Aorta (tissue), 5 donors: ENCODE results near the gene DNAH7. TPM values are rescaled to one million over a fixed set of nuclear protein-coding genes. Genes with fewer than 3 reads are reported as not detected.
A peak's percentile ranks its signal among the peaks of the same experiment; 100 is the strongest.

ENCODE experiments used
- ATAC-seq: fragments of 200-7000 bp; cut with Tn5 transposase; one replicate; pipeline ENCODE4 v1.9.1; 2022; ENCODE audit warnings: moderate library complexity; ENCODE audit not compliant: low FRiP score
- DNase-seq, 2 donors: peaks; one replicate each; pipeline ENCODE4 v3.0.0-alpha.2; 2020
- H3K27ac ChIP-seq, 2 donors: one replicate each; pipeline ENCODE4 v1.5.1; 2013; ENCODE audit warnings: low read length in 2 of 2, mild to moderate bottlenecking in 2 of 2, moderate library complexity in 2 of 2, control low read depth in 1 of 2, inconsistent platforms in 1 of 2, low read depth in 1 of 2
- H3K27me3 ChIP-seq, 2 donors: one replicate each; pipeline ENCODE4 v1.6.1; 2013; ENCODE audit warnings: control low read depth in 1 of 2, low read length in 1 of 2, mild to moderate bottlenecking in 1 of 2, moderate library complexity in 1 of 2; ENCODE audit not compliant: insufficient read depth in 2 of 2, control insufficient read depth in 1 of 2
- H3K36me3 ChIP-seq, 2 donors: one replicate each; pipeline ENCODE4 v1.6.1; 2013; ENCODE audit warnings: control low read depth in 1 of 2, low read length in 1 of 2, mild to moderate bottlenecking in 1 of 2; ENCODE audit not compliant: insufficient read depth in 2 of 2, control insufficient read depth in 1 of 2
- H3K4me1 ChIP-seq, 2 donors: one replicate each; pipeline ENCODE4 v1.6.1; 2013; ENCODE audit warnings: low read length in 2 of 2, control low read depth in 1 of 2, mild to moderate bottlenecking in 1 of 2, moderate library complexity in 1 of 2; ENCODE audit not compliant: insufficient read depth in 2 of 2, control insufficient read depth in 1 of 2
- H3K4me3 ChIP-seq, 2 donors: one replicate each; pipeline ENCODE4 v1.5.1; 2013; ENCODE audit warnings: low read length in 2 of 2, control low read depth in 1 of 2, mild to moderate bottlenecking in 1 of 2
- H3K9me3 ChIP-seq: one replicate; pipeline ENCODE4 v1.6.1; 2013; ENCODE audit warnings: mild to moderate bottlenecking, low read length; ENCODE audit not compliant: control insufficient read depth
- whole genome bisulfite sequencing, 2 donors: extraction: QIAGEN DNeasy Blood & Tissue Kit; methylation state at CpG; one replicate each; pipeline ENCODE4 v1.1.7; 2013; 5-methylcytosine and 5-hydroxymethylcytosine counted together
- intact Hi-C, 2 donors: fragments of 100-400 bp; cut with DNase I; formaldehyde crosslinking; loops; one replicate each; pipeline versions ENCODE4 v1.14.2 to v1.15.0; 2022
- polyA plus RNA-seq, 2 donors: library from polyadenylated mRNA; stranded (reverse); fragments of 200-250 nt; gene quantifications; one replicate each; pipeline ENCODE4 v1.2.3, GENCODE V29; 2013
- total RNA-seq, 2 donors: library from RNA; stranded (reverse); fragmentation: NEBNext Ultra II Directional; extraction: Animal tissue kit (Norgen Biotek cat#: 25700); gene quantifications; one replicate each; pipeline ENCODE4 v1.2.1, GENCODE V29; 2021
- donor health status: healthy with polysubstance abuse.
- donor health status: Bipolar disorder and iron deficiency.
- donor health status: DM: no; HTN: no; CAD: no.
- donor health status: DM: no; HTN: no; CAD: no.
- donor health status: DM: yes; HTN: yes; CAD: no.

The DNAH7 gene
- total and polyA plus RNA-seq, 4 donors, result 0.71 to 2.7 (median 1.5) TPM

DNA sequence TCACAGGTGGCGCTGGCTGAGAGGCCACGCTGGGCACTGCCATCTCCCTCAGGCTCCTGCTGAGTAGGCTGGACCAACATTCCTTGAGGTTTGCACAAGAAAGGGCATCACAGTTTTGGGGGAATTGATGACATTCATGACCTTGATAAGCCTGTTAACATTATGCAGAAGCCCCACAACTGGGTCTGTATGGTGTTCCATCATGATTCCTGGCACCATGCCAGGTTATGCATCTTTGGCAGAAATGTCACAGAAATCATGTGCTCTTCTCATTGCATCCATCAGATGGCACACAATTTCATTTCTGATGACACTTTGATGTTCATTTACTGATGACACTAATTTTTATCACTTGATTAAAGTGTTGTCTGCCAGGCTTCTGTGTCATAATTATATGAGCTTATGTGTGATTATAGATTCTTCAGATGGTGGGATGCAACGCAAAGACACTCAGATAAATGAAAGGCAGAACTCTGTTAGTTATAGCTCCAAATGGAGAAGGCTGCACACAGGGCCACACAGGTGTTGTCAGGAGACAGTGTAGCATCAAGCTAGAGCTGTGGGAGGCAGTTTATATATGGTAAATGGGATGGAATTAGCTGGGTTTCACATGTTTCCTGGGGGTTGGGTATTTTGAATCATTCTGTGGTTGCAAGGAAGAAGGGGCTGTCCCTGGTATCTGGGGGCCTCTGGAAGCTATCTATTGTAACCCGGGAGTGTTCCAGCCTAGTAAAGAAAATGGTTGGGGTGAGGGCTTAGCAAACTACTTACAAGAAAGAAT is 220.3 kb downstream of the DNAH7 start:
- H3K36me3 ChIP-seq, result no peaks in the 10 kb centered on the region
- H3K27ac ChIP-seq, result no peak overlapping the region
- ATAC-seq (peak; percentile 29), DNase-seq (no peak)
- no peak overlapping the region for H3K4me3 ChIP-seq
- H3K9me3 ChIP-seq, result no peaks in the 10 kb centered on the region
- intact Hi-C loops, result no loop called here
- no peaks in the 10 kb centered on the region for H3K4me1 ChIP-seq
- WGBS, 2 donors, result 88 to 89% methylated on average over 4 of the region's 4 CpGs
- H3K27me3 ChIP-seq, result peaks cover 0 to 2% of the 10 kb centered on the region in 2 donors

GRCh38 chr2:195842932-195843331 is 225.7 kb downstream of the DNAH7 start:
- Histone ChIP-seq H3K4me3 (no peak overlapping the region), H3K27ac (no peak overlapping the region), H3K9me3 (no peaks in the 10 kb centered on the region), H3K36me3 (no peaks in the 10 kb centered on the region), H3K4me1 (no peaks in the 10 kb centered on the region), H3K27me3 (peaks cover 0 to 2% of the 10 kb centered on the region in 2 donors)
- ATAC-seq (no peak), DNase-seq (no peak)
- intact Hi-C loops, result no loop called here
- WGBS, 2 donors, result 71 to 74% methylated on average over 3 of the region's 3 CpGs

GRCh38 chr2:195838002-195838401 is 230.6 kb downstream of the DNAH7 start:
- WGBS, 2 donors, result 28 to 44% methylated on average over 1 of the region's 1 CpG
- no peak for DNase-seq

DNA sequence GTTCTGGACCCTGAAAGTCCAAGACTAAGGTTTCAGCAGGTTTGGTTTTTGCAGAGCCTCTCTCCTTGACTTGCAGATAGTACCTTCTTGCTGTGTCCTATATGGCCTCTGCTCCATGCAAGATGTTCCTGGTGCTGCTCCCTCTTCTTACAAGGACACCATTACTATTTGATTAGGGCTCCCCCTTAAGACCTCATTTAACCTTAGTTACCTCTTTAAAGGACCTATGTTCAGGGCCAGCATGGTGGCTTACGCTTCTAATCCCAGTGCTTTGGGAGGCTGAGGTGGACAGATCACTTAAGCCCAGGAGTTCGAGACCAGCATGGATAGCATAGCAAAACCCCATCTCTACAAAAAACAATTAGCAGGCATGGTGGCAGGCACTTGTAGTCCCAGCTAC is 232.6 kb downstream of the DNAH7 start:
- Histone ChIP-seq H3K27me3 (no peaks in the 10 kb centered on the region), H3K4me1 (no peaks in the 10 kb centered on the region), H3K36me3 (no peaks in the 10 kb centered on the region), H3K9me3 (no peaks in the 10 kb centered on the region), H3K27ac (no peak overlapping the region), H3K4me3 (no peak overlapping the region)
- intact Hi-C loops, result no loop called here
- DNase-seq (no peak), ATAC-seq (no peak)
- WGBS, 2 donors, result 94% methylated on average over 2 of the region's 2 CpGs

More at GRCh38 chr2:195838002-195838401, 230.6 kb downstream of the DNAH7 start:
- ATAC-seq, result no peak
- no peaks in the 10 kb centered on the region for H3K27me3 ChIP-seq
- H3K36me3 ChIP-seq, result no peaks in the 10 kb centered on the region
- no peaks in the 10 kb centered on the region for H3K9me3 ChIP-seq
- H3K27ac ChIP-seq, result no peak overlapping the region
- intact Hi-C loops, result no loop called here
- H3K4me1 ChIP-seq, result no peaks in the 10 kb centered on the region
- H3K4me3 ChIP-seq, result no peak overlapping the region

- H3K9me3 ChIP-seq, result no peaks in the 10 kb centered on the region
- WGBS, 2 donors, result 97 to 98% methylated on average over 1 of the region's 1 CpG
- no peaks in the 10 kb centered on the region for H3K4me1 ChIP-seq
- intact Hi-C loops, result no loop called here
- no peak for DNase-seq
- no peak for ATAC-seq
- H3K36me3 ChIP-seq, result no peaks in the 10 kb centered on the region
- H3K4me3 ChIP-seq, result no peak overlapping the region
- H3K27me3 ChIP-seq, result no peaks in the 10 kb centered on the region
- no peak overlapping the region for H3K27ac ChIP-seq
Observed at GRCh38 chr2:195834836-195835235, 233.8 kb downstream of the DNAH7 start.

GRCh38 chr2:195830968-195831950 is 237.4 kb downstream of the DNAH7 start:
- Histone ChIP-seq H3K9me3 (no peaks in the 10 kb centered on the region), H3K27me3 (no peaks in the 10 kb centered on the region), H3K4me3 (no peak overlapping the region), H3K27ac (no peak overlapping the region), H3K36me3 (no peaks in the 10 kb centered on the region), H3K4me1 (no peaks in the 10 kb centered on the region)
- intact Hi-C loops, result no loop called here
- no peak for ATAC-seq
- 31 to 38% methylated on average over 3 of the region's 3 CpGs for WGBS, 2 donors
- no peak for DNase-seq

GRCh38 chr2:195824478-195824877 is 244.2 kb downstream of the DNAH7 start:
- H3K4me3 ChIP-seq, result no peak overlapping the region
- no peak overlapping the region for H3K27ac ChIP-seq
- H3K36me3 ChIP-seq, result no peaks in the 10 kb centered on the region
- no peaks in the 10 kb centered on the region for H3K27me3 ChIP-seq
- H3K9me3 ChIP-seq, result no peaks in the 10 kb centered on the region
- intact Hi-C loops, result no loop called here
- no peak for DNase-seq
- H3K4me1 ChIP-seq, result no peaks in the 10 kb centered on the region
- no peak for ATAC-seq
- 86 to 89% methylated on average over 2 of the region's 2 CpGs for WGBS, 2 donors

DNA sequence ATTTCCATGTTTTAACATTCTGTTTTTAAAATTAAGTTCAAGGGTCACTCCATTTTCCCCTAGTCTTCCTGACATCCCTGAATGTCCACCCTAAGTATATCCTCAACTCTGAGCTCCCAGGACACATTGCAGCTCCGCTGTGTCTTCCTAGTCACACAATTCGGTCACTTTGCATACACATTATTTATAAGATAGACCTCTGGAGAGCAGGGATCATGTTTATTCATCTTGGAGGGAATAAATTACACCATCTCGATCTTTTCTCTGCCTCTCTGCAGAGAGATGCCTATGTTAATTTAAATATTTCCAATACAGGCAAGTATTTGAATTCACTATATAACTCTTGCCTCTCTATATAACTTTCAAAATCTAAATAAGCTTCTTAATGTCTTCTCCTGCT is 245.4 kb downstream of the DNAH7 start:
- intact Hi-C loops, result no loop called here
- ATAC-seq, result no peak

More for the DNA sequence above, 245.4 kb downstream of the DNAH7 start:
- WGBS, 2 donors, result 83 to 88% methylated on average over 3 of the region's 3 CpGs
- H3K4me3 ChIP-seq, result no peak overlapping the region
- no peaks in the 10 kb centered on the region for H3K9me3 ChIP-seq
- no peak for DNase-seq
- no peaks in the 10 kb centered on the region for H3K27me3 ChIP-seq
- H3K4me1 ChIP-seq, result no peaks in the 10 kb centered on the region
- no peak overlapping the region for H3K27ac ChIP-seq
- no peaks in the 10 kb centered on the region for H3K36me3 ChIP-seq
